Lower leg skin (tissue), 3 donors: ENCODE measurements around the gene CPXM1.

Source experiments
- POLR2A ChIP-seq, 2 donors: fragments of 450-650 bp; IDR thresholded peaks; one replicate each; pipeline ENCODE4 v1.6.1; 2016 to 2017; ENCODE audit warnings: antibody characterized with exemption in 2 of 2, mild to moderate bottlenecking in 1 of 2, moderate library complexity in 1 of 2
- TF ChIP-seq, protein P1 (sequence below), 3 donors: fragments of 450-650 bp; IDR thresholded peaks; one replicate each; pipeline ENCODE4 v1.5.1; 2016; ENCODE audit warnings: antibody characterized with exemption in 3 of 3, mild to moderate bottlenecking in 3 of 3, moderate library complexity in 2 of 3

DNA sequence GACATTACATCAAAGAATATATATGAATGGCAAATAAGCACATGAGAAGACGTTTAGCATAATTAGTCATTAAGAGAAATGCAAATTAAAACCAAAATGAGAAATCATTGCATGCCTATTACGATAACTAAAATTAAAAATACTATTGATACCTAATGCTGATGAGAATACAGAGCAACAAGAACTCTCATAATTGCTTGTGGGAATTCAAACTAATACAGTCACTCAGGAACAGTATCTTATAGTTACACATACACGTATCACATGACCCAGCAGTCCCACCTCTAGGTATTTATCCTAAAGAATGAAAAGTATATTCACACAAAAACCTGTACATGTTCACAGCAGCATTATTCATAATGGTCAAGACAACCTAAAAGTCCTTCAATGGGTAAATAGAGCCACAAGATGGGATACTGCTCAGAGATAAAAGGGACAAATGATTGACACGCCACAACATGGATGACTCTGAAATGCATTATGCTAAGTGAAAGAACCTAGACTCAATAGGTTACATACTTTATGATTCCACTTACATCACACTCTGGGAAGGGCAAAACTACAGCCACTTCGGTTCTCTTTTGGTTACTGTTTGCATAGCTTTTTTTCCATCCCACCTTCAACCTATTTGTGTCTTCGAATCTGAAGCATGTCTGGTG lies 16.4 kb downstream of the CPXM1 start:
- no peak for TF ChIP-seq POLR2A (IDR thresholded peaks at IDR 0.05)
- TF ChIP-seq, protein P1, sequence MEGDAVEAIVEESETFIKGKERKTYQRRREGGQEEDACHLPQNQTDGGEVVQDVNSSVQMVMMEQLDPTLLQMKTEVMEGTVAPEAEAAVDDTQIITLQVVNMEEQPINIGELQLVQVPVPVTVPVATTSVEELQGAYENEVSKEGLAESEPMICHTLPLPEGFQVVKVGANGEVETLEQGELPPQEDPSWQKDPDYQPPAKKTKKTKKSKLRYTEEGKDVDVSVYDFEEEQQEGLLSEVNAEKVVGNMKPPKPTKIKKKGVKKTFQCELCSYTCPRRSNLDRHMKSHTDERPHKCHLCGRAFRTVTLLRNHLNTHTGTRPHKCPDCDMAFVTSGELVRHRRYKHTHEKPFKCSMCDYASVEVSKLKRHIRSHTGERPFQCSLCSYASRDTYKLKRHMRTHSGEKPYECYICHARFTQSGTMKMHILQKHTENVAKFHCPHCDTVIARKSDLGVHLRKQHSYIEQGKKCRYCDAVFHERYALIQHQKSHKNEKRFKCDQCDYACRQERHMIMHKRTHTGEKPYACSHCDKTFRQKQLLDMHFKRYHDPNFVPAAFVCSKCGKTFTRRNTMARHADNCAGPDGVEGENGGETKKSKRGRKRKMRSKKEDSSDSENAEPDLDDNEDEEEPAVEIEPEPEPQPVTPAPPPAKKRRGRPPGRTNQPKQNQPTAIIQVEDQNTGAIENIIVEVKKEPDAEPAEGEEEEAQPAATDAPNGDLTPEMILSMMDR (IDR thresholded peaks at IDR 0.05), result no peak
